Measurements from ENCODE around the gene HBP1. TPM values are rescaled to one million over a fixed set of nuclear protein-coding genes. Genes with fewer than 3 reads are reported as not detected.
"Not testable (repeated sequence)": the region's sequence is repeated elsewhere in the genome, so short reads cannot be mapped to it uniquely, and the experiment has no call there.

HBP1 gene
- total RNA-seq, 2 donors from 2014 or later: 41.1 to 58.0 TPM

DNA sequence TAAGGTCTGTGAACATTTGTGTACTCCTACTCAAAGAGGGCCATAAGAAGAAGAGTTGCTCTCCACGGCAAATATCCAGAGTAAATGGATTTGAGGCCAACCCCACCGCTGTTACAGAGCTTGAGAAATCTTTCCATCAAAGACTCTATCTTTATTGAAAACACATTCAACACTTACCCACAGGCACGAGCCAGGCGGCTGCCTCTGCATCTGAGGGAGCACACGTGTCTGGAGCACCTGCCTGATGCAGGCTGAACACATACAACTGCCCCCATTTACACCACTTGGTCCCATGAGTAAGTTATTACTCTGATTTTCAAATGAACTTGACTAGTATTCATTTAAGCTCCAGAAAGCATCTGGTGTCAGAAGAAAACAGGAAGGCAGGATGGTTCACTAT, 38.7 kb downstream of the HBP1 start:
- Mint-ChIP-seq H3K27ac (no peak overlapping the region), H3K9me3 (peaks cover 0 to 1% of the 10 kb centered on the region in 2 donors), H3K36me3 (ENCODE audit: insufficient read depth in 2 of 2) (peaks cover 2 to 18% of the 10 kb centered on the region in 2 donors), H3K4me3 (no peak overlapping the region), H3K27me3 (ENCODE audit: low read depth) (no peaks in the 10 kb centered on the region), H3K4me1 (ENCODE audit: low read depth) (no peaks in the 10 kb centered on the region)
- DNase-seq (no peak), ATAC-seq (replicated peaks in 1 of 2) (no peak)

DNA sequence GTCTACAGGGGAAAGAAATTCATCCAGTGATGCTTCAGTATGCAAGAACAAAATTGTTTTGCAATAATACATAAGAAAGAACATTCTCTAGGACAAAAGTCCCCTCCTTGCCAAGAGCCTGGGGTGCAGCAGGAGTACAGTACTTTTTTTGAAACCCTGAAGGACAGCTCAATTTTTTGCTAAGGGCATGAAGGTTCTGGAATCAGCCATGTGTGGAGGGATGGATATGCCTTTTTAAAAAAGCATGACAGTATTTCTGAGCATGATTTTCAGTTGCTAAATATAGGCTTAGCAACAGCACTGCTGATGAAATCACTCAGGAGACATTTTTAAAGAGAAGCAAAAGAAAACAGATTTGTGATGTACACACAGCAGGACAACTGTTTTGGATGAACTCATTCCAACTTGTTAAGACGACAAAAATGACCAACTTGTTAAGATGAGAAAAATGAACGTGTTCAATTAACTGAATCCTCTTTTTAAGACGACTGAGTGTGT, 39.3 kb downstream of the HBP1 start:
- H3K9me3 Mint-ChIP-seq: peaks cover 0 to 1% of the 10 kb centered on the region in 2 donors

GRCh38 chr7:107208563-107208962, 39.8 kb downstream of the HBP1 start:
- H3K27me3 Mint-ChIP-seq (ENCODE audit: low read depth): no peaks in the 10 kb centered on the region
- no peak overlapping the region for H3K27ac Mint-ChIP-seq
- H3K36me3 Mint-ChIP-seq (ENCODE audit: insufficient read depth in 2 of 2): peaks cover 2 to 15% of the 10 kb centered on the region in 2 donors
- ATAC-seq (replicated peaks in 1 of 2) (no peak), DNase-seq (no peak)
- H3K4me1 Mint-ChIP-seq (ENCODE audit: low read depth): no peaks in the 10 kb centered on the region
- H3K9me3 Mint-ChIP-seq: peaks cover 1% of the 10 kb centered on the region in 2 donors
- H3K4me3 Mint-ChIP-seq: no peak overlapping the region

More for the DNA sequence above, 39.3 kb downstream of the HBP1 start:
- Mint-ChIP-seq H3K4me3 (no peak overlapping the region), H3K36me3 (ENCODE audit: insufficient read depth in 2 of 2) (peaks cover 2 to 16% of the 10 kb centered on the region in 2 donors), H3K27ac (peak overlapping the region; percentile 48), H3K4me1 (ENCODE audit: low read depth) (no peaks in the 10 kb centered on the region), H3K27me3 (ENCODE audit: low read depth) (no peaks in the 10 kb centered on the region)
- DNase-seq (no peak), ATAC-seq (replicated peaks in 1 of 2) (no peak)

DNA sequence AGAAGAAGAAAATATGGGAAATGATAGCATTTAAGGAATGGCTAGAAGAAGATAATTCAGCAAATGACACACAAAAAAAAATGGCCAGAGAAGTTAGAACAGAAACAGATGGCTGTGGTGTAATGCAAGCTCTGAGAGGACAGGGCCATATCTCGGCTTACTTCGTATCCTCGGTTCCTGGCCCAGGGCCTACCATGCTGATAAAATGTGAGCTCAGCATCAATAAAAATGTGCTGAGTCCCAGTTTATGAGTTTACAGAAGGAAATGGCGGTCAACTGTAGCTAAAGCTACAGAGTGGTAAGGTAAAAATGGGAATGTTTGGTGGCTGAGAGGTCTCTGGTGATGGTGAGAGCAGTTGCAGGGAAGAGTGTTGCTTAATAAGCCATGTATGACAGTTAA, 40.8 kb downstream of the HBP1 start:
- DNase-seq (no peak), ATAC-seq (replicated peaks in 1 of 2) (no peak)
- peak overlapping the region; percentile 1 for H3K27ac Mint-ChIP-seq
- no peak overlapping the region for H3K4me3 Mint-ChIP-seq
- H3K9me3 Mint-ChIP-seq: peaks cover 1 to 3% of the 10 kb centered on the region in 2 donors
- H3K36me3 Mint-ChIP-seq (ENCODE audit: insufficient read depth in 2 of 2): peaks cover 1 to 21% of the 10 kb centered on the region in 2 donors
- H3K27me3 Mint-ChIP-seq (ENCODE audit: low read depth): no peaks in the 10 kb centered on the region
- no peaks in the 10 kb centered on the region for H3K4me1 Mint-ChIP-seq (ENCODE audit: low read depth)

DNA sequence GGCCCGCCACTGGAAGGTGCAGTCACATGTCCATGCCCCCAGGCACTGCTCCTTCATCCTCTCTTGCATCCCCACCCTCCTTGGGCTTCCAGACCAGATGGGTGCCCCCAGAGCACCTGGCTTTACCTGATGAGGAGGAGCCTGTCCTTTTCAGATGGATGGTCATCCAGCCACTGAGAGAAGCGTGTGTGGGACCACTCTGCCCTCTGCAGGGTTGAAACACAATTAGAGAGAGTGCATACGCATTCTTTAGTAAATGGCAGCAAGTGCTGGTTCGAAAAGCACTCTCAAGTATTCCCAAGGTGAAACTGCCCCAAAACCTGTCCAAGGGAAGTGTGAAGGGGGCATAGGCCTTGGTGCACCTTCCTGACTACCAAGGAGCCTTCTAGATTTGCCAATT, 41.6 kb downstream of the HBP1 start:
- DNase-seq (no peak), ATAC-seq (replicated peaks in 1 of 2) (no peak)
- Mint-ChIP-seq H3K27ac (peak overlapping the region; percentile 58), H3K9me3 (peaks cover 4 to 5% of the 10 kb centered on the region in 2 donors), H3K27me3 (ENCODE audit: low read depth) (no peaks in the 10 kb centered on the region), H3K4me1 (ENCODE audit: low read depth) (no peaks in the 10 kb centered on the region), H3K4me3 (no peak overlapping the region), H3K36me3 (ENCODE audit: insufficient read depth in 2 of 2) (peaks cover 4 to 25% of the 10 kb centered on the region in 2 donors)

DNA sequence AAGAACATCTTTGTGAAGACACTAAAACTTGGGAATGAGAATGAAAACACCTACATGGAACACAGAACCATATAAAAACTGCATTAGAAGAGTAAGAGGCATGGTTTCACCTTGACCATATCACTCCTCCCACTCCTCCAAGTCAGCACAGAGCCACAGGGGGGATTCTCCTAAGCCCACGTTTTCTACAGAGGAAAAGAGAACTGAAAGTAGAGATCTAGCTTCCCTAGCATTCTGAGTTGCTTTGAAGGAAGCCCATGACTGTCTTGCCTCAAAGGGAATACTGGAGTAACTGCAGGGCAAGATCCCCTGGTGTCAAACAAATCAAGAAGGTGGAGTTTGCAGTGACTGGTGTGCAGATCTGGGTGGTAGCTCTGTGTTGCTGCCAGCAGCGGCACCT, 43.9 kb downstream of the HBP1 start:
- Mint-ChIP-seq H3K36me3 (ENCODE audit: insufficient read depth in 2 of 2) (peaks cover 5 to 18% of the 10 kb centered on the region in 2 donors), H3K4me1 (ENCODE audit: low read depth) (no peaks in the 10 kb centered on the region), H3K27ac (no peak overlapping the region), H3K27me3 (ENCODE audit: low read depth) (no peaks in the 10 kb centered on the region), H3K9me3 (peaks cover 5 to 6% of the 10 kb centered on the region in 2 donors), H3K4me3 (no peak overlapping the region)
- ATAC-seq (replicated peaks in 1 of 2): no peak
- no peak for DNase-seq

GRCh38 chr7:107213193-107213788, 44.5 kb downstream of the HBP1 start:
- H3K36me3 Mint-ChIP-seq (ENCODE audit: insufficient read depth in 2 of 2): peaks cover 5 to 18% of the 10 kb centered on the region in 2 donors

DNA sequence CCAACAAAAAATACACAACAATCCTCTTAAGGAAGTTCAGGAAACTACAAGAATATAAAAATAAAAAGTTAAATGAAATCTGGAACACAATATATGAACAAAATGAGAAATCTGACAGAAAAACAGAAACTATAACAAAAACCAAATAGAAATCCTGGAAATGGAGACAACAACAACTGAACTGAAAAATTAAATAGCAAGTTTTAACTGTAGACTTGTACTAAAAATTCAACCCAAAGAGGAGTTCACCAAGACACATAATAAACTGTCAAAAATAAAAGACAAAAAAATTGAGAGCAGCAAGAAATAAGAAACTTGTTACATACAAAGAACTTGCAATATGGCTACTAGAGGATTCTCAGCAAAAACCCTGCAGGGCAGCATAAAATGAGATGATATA, 45.1 kb downstream of the HBP1 start:
- Mint-ChIP-seq H3K4me1 (ENCODE audit: low read depth) (no peaks in the 10 kb centered on the region), H3K27me3 (ENCODE audit: low read depth) (no peaks in the 10 kb centered on the region), H3K4me3 (no peak overlapping the region), H3K27ac (peak overlapping the region; percentile 29), H3K36me3 (ENCODE audit: insufficient read depth in 2 of 2) (peaks cover 5 to 18% of the 10 kb centered on the region in 2 donors), H3K9me3 (peaks cover 5 to 6% of the 10 kb centered on the region in 2 donors)
- DNase-seq: no peak
- no peak for ATAC-seq (replicated peaks in 1 of 2)

More at GRCh38 chr7:107213193-107213788, 44.5 kb downstream of the HBP1 start:
- Mint-ChIP-seq H3K9me3 (peaks cover 5 to 6% of the 10 kb centered on the region in 2 donors), H3K4me3 (no peak overlapping the region), H3K27me3 (ENCODE audit: low read depth) (no peaks in the 10 kb centered on the region), H3K4me1 (ENCODE audit: low read depth) (no peaks in the 10 kb centered on the region), H3K27ac (no peak overlapping the region)
- ATAC-seq (replicated peaks in 1 of 2) (no peak), DNase-seq (no peak)

- Mint-ChIP-seq H3K27ac (no peak overlapping the region), H3K27me3 (ENCODE audit: low read depth) (no peaks in the 10 kb centered on the region), H3K36me3 (ENCODE audit: insufficient read depth in 2 of 2) (peaks cover 4 to 10% of the 10 kb centered on the region in 2 donors), H3K4me3 (no peak overlapping the region), H3K4me1 (ENCODE audit: low read depth) (no peaks in the 10 kb centered on the region), H3K9me3 (peaks cover 3 to 7% of the 10 kb centered on the region in 2 donors)
- DNase-seq (no peak), ATAC-seq (replicated peaks in 1 of 2) (no peak)
Observed at GRCh38 chr7:107219563-107220244, 50.9 kb downstream of the HBP1 start.

DNA sequence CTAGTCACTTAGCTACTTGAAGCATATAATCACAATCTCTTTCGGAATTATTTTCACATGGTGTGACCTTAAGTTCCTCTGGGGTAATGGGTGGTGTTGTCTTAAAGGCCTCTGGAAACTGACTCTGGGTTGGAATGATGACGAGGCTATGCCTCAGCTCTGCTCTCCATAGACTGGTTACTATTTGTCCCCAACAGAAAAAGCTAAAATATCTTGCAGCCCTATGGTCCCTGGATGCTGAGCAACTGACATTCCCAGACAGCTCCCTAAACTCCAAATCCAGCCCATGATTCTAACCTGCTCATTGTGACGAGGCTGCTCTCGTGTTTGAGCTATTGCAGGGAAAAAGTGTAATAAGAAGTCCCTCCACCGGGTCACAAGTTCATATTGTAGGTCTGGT, 51.6 kb downstream of the HBP1 start:
- H3K36me3 Mint-ChIP-seq (ENCODE audit: insufficient read depth in 2 of 2): peaks cover 2 to 5% of the 10 kb centered on the region in 2 donors
- ATAC-seq (replicated peaks in 1 of 2): no peak
- DNase-seq: no peak
- no peak overlapping the region for H3K4me3 Mint-ChIP-seq
- no peaks in the 10 kb centered on the region for H3K4me1 Mint-ChIP-seq (ENCODE audit: low read depth)
- no peaks in the 10 kb centered on the region for H3K27me3 Mint-ChIP-seq (ENCODE audit: low read depth)
- peaks cover 0 to 4% of the 10 kb centered on the region in 2 donors for H3K9me3 Mint-ChIP-seq
- no peak overlapping the region for H3K27ac Mint-ChIP-seq

GRCh38 chr7:107220806-107221205, 52.0 kb downstream of the HBP1 start:
- H3K27ac Mint-ChIP-seq; H3K27me3 Mint-ChIP-seq (ENCODE audit: low read depth); ATAC-seq (replicated peaks in 1 of 2); H3K36me3 Mint-ChIP-seq (ENCODE audit: insufficient read depth in 2 of 2); H3K4me3 Mint-ChIP-seq; DNase-seq; H3K4me1 Mint-ChIP-seq (ENCODE audit: low read depth); H3K9me3 Mint-ChIP-seq: not testable (repeated sequence)

- H3K4me3 Mint-ChIP-seq: no peak overlapping the region
- no peak for DNase-seq
- H3K9me3 Mint-ChIP-seq: no peaks in the 10 kb centered on the region
- peaks cover 0 to under 1% of the 10 kb centered on the region in 2 donors for H3K36me3 Mint-ChIP-seq (ENCODE audit: insufficient read depth in 2 of 2)
- H3K27me3 Mint-ChIP-seq (ENCODE audit: low read depth): no peaks in the 10 kb centered on the region
- no peaks in the 10 kb centered on the region for H3K4me1 Mint-ChIP-seq (ENCODE audit: low read depth)
- no peak overlapping the region for H3K27ac Mint-ChIP-seq
- ATAC-seq (replicated peaks in 1 of 2): no peak
Observed at GRCh38 chr7:107224374-107225223, 55.8 kb downstream of the HBP1 start.

DNA sequence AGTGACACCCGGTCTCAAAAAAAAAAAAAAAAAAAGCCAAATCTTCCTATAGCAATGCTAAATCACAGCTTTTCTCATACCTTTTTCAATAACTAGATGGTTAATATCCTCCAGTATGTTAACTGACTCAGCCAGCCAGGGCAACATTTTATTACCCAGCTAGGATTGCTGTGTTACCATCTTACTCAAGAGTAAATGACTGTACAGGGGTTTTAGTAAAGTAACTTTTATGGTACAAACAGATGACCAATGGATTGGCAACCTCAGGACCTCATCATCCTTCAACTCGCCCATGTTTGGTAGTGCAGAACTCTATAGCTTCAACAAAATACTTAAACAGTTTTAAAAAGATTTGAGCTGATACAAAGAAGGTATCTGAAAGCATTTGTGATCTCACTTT, 59.5 kb downstream of the HBP1 start:
- DNase-seq (no peak), ATAC-seq (replicated peaks in 1 of 2) (no peak)
- Mint-ChIP-seq H3K27me3 (ENCODE audit: low read depth) (no peaks in the 10 kb centered on the region), H3K36me3 (ENCODE audit: insufficient read depth in 2 of 2) (peaks cover 0 to 2% of the 10 kb centered on the region in 2 donors), H3K4me3 (no peak overlapping the region), H3K9me3 (no peaks in the 10 kb centered on the region), H3K27ac (no peak overlapping the region), H3K4me1 (ENCODE audit: low read depth) (no peaks in the 10 kb centered on the region)
